ENCODE results near the gene FGD6. TPM values are rescaled to one million over a fixed set of nuclear protein-coding genes. Genes with fewer than 3 reads are reported as not detected.
A peak's percentile ranks its signal among the peaks of the same experiment; 100 is the strongest.

The FGD6 gene
- total RNA-seq, 1 donor from 2014 or later, result 31.5 TPM

- TF ChIP-seq CTCF (IDR thresholded peaks at IDR 0.05; ENCODE audit: insufficient read depth, low read length, poor library complexity, severe bottlenecking), result no peak
- Histone ChIP-seq H3K36me3 (ENCODE audit: control insufficient read depth, insufficient read depth, low read length) (peaks cover 2% of the 10 kb centered on the region), H3K27me3 (ENCODE audit: control insufficient read depth, insufficient read depth, low read length) (no peaks in the 10 kb centered on the region), H3K4me3 (ENCODE audit: low read depth, low read length) (no peak overlapping the region)
- no peak for DNase-seq (ENCODE audit: low read depth)
Observed at GRCh38 chr12:95124106-95124505, 93.2 kb downstream of the FGD6 start.

GRCh38 chr12:95118788-95119179, 98.5 kb downstream of the FGD6 start:
- DNase-seq (ENCODE audit: low read depth), result no peak

GRCh38 chr12:95118138-95118787, 99.0 kb downstream of the FGD6 start:
- peaks cover 2% of the 10 kb centered on the region for H3K36me3 ChIP-seq (ENCODE audit: control insufficient read depth, insufficient read depth, low read length)
- peak; percentile 82 for DNase-seq (ENCODE audit: low read depth)
- H3K4me3 ChIP-seq (ENCODE audit: low read depth, low read length), result no peak overlapping the region

More at GRCh38 chr12:95118788-95119179, 98.5 kb downstream of the FGD6 start:
- Histone ChIP-seq H3K36me3 (ENCODE audit: control insufficient read depth, insufficient read depth, low read length) (peaks cover 2% of the 10 kb centered on the region), H3K27me3 (ENCODE audit: control insufficient read depth, insufficient read depth, low read length) (no peaks in the 10 kb centered on the region), H3K4me3 (ENCODE audit: low read depth, low read length) (no peak overlapping the region)
- TF ChIP-seq CTCF (IDR thresholded peaks at IDR 0.05; ENCODE audit: insufficient read depth, low read length, poor library complexity, severe bottlenecking), result no peak

GRCh38 chr12:95117178-95117599, 100.1 kb downstream of the FGD6 start:
- no peak for DNase-seq (ENCODE audit: low read depth)
- Histone ChIP-seq H3K4me3 (ENCODE audit: low read depth, low read length) (no peak overlapping the region), H3K27me3 (ENCODE audit: control insufficient read depth, insufficient read depth, low read length) (no peaks in the 10 kb centered on the region), H3K36me3 (ENCODE audit: control insufficient read depth, insufficient read depth, low read length) (peaks cover 3% of the 10 kb centered on the region)
- TF ChIP-seq CTCF (IDR thresholded peaks at IDR 0.05; ENCODE audit: insufficient read depth, low read length, poor library complexity, severe bottlenecking), result peak; percentile 55

More at GRCh38 chr12:95118138-95118787, 99.0 kb downstream of the FGD6 start:
- no peaks in the 10 kb centered on the region for H3K27me3 ChIP-seq (ENCODE audit: control insufficient read depth, insufficient read depth, low read length)
- TF ChIP-seq CTCF (IDR thresholded peaks at IDR 0.05; ENCODE audit: insufficient read depth, low read length, poor library complexity, severe bottlenecking), result no peak

- peaks cover 3% of the 10 kb centered on the region for H3K36me3 ChIP-seq (ENCODE audit: control insufficient read depth, insufficient read depth, low read length)
- TF ChIP-seq CTCF (IDR thresholded peaks at IDR 0.05; ENCODE audit: insufficient read depth, low read length, poor library complexity, severe bottlenecking), result no peak
- DNase-seq (ENCODE audit: low read depth), result no peak
- no peaks in the 10 kb centered on the region for H3K27me3 ChIP-seq (ENCODE audit: control insufficient read depth, insufficient read depth, low read length)
- no peak overlapping the region for H3K4me3 ChIP-seq (ENCODE audit: low read depth, low read length)
Observed at GRCh38 chr12:95116773-95117172, 100.5 kb downstream of the FGD6 start.

- Histone ChIP-seq H3K36me3 (ENCODE audit: control insufficient read depth, insufficient read depth, low read length) (peaks cover 3% of the 10 kb centered on the region), H3K4me3 (ENCODE audit: low read depth, low read length) (no peak overlapping the region), H3K27me3 (ENCODE audit: control insufficient read depth, insufficient read depth, low read length) (no peaks in the 10 kb centered on the region)
- no peak for DNase-seq (ENCODE audit: low read depth)
- TF ChIP-seq CTCF (IDR thresholded peaks at IDR 0.05; ENCODE audit: insufficient read depth, low read length, poor library complexity, severe bottlenecking), result no peak
Observed at GRCh38 chr12:95116341-95116740, 100.9 kb downstream of the FGD6 start.

Data from kidney epithelial cell (primary cell).